Tongue (tissue), 2 donors: ENCODE data around the gene EFCAB8. TPM values are rescaled to one million over a fixed set of nuclear protein-coding genes. Genes with fewer than 3 reads are reported as not detected.

Experiments
- DNase-seq: peaks from one replicate; pipeline ENCODE4 v3.0.0-alpha.2; 2015
- total RNA-seq: library from RNA; depleted of rRNA; stranded (reverse); fragments of >200 nt; gene quantifications from one replicate; pipeline ENCODE4 v1.2.3, GENCODE V29; 2014

The EFCAB8 gene, protein sequence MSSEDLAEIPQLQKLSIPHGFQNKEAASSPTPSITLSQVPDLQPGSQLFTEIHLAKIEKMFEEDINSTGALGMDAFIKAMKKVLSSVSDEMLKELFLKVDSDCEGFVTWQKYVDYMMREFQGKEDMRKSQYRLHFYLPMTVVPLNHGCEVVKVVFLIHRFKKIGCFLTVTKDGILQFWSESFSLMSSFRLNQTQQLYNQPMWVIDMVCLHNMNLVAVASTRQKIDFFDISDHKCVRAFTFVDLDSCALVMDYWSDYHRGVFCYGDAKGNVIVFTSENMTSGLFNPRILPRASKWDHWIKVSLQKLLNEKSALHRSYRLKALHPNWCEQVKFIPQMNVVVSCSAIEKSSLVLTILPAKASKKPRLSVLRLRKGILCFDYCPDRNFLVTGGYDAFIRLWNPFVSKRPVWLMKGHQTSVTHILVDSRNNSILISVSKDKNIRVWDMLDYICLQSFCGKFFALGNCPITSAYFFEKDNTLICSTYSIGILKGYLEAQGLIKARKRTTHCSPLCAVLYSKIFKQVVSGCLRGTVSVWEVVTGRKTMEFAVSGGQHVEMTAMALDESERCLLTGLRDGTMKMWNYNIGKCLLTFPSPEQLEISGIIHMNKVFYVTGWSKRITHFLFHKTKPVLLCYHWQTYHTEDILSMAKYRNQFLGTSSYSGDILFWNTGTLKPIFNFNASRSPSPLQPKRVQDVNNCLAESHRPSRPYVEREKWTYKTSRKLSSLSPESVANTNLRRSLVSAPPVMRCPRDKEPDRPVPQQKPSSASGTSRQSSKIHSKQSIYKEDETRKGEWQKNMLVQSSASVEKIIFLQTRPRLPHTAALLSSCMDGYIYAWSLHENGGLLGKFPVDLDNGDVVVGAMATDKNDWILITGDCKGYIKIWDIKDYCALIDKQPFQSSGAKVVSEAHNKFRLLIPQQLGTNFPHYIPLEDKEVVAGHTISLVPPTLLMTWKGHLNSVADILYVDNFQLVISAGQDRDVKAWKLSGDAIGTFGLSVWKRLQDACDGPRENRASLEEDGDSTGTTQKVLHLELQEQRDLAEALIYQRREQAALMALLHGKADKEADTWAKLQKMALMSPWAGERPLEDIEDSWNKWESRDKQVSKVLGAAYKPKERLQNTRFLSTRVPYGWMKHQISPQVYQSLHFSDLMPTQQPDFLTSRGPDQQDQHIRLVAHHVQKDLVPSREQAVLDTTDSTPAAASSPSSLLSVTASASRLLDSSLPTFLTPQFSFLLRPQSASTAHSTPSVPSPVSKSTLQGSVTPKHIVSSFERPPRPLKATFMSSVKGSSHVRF
- 2.3 TPM for total RNA-seq

DNA sequence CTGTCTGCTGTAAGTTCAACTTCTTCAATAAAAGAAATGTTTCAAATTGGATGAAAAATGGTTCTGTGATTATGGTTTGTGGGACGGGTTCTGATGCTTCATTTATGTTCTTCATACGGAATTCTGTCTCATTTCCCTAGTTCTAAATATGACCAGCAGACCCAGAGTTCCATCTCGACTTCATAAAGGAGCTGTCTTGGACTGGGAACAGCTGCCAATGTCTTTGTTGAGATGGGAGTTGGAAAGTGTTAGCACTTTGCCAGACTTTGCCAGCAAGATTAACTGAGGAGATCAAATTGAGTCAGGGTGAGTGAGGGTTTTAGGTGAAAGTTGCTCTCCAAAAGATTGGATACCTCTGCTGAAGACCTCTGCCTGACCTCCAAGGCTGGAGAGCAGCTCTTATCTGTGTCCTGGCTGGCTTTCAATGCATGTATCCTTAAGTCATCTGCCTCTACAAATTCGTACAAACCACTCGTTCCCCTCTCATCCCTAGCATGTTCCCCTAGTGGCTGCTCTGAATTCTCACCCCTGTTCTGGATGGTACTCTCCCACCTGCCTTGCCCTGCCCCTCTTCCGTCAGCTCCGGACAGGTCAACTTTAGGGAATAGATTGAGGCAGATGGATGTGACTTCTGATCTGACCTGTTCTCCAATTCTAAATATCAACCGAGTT is at the start of gene EFCAB8:
Gene EFCAB8 (plus strand): TSS at position 223 of the 672 bp plus-strand sequence. CDS start 4,870 bp downstream, outside the sequence.
- DNase-seq, result peak; percentile 18

DNA sequence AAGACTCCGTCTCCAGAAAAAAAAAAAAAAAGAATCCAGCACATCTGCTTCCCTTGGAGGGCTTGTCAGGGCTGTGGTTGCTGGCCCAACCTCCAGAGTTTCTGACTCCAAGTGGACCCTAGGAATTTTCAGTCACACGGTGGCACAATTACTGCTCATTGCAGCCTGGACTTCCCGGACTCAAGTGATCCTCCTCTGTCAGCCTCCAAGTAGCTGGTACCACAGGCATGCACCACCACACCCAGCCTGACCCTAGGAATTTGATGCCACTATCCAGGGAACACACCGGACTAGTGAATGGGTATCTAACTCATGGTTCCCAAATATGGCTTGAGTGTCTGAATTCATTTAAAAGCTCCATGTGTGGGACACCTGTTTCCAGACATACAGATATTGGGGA is 48.8 kb upstream of the EFCAB8 start:
- no peak for DNase-seq

DNA sequence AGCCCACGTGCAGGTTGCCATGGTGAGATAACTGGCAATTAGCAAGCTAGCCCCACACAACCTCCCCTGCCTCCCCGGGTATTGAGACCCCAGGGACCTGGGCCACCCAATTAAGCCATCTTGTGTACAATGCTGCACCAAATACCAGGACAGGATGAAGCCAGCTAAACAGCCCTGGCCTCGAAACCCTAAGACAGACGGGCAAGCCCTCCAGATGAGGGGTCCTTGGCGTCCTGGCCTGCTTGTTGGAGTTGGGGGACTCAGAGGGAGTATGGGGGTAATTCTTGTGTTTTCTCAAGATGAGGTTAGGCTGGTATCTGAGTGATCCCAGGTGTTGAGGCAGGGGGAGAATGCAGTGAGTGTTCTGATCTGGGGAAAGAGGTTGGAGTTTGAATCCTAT is 47.8 kb upstream of the EFCAB8 start:
- no peak for DNase-seq

DNA sequence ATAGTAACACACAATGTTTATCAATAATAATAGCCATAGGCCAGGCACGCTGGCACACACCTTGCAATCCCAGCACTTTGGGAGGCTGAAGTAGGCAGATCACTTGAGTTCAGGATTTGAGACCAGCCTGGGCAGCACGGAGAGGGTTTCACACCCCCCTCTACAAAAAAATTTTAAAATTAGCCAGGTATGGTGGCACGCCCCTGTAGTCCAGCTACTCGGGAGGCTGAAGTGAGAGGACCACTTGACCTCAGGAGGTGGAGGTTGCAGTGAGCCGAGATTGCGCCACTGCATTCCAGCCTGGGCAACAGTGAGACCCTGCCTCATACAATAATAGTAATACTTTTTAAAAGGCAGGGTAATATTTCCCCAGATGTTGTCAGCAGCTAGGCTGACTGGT is 46.8 kb upstream of the EFCAB8 start:
- no peak for DNase-seq

DNA sequence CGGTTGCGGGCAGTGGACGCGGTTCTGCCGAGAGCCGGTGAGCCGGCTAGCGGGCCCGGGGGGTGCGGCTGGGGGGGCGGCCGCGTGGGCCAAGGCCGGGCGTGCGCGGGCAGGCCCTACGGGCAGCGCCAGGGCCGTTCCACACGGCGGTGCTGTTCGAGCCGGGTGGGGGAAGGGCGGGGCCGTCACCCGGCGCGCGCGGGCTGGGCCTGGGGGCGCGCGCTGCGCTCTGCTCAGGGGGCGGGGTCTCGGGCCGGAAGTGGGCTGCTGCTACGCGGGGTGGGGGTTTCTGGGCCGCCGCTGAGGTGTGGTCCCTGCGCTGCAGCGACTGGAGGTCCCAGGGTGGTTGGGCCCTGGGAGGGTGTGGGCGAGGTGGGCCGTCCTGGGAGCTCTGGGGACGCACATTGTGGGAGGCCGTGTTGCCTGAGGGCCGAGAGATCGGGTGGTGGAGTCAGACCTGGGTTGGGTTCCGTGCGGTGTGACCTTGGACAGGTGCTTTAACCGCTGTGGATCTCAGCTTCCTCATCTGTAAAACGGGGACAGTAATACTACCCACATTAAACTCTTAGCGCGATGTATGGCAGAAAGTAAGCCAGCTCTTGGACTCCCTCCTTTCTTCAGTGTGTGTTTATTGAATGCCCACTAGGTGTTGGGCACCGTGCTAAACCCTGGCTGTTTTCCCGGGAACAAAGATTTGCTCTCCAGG is 38.6 kb upstream of the EFCAB8 start:
- peak; percentile 91 for DNase-seq

DNA sequence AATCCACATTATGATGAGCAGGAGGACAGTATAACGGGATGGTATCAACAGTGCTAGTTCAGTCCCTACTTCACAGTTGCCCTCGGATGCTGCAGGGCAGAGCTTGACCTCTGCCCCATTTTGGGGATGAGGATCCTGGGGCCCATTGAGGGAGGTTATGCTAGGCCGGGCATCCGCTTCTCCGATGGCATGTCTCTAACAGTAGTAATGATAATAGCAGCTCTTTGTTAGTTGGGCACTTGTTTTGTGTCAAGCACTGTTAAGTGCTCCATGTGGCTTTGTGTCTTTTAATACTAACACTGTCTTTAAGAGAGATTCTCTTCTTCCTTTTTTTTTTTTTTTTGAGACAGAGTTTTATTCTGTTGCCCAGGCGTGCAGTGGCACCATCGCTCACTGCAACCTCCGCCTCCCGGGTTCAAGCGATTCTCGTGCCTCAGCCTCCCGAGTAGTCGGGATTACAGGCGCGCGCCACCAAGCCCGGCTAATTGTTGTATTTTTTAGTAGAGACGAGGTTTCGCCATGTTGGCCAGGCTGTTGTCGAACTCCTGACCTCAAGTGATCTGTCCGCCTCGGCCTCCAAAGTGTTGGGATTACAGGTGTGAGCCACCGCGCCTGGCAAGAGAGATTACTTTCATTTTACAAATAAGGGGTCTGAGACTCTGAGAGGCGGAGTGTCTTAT is 37.9 kb upstream of the EFCAB8 start:
- DNase-seq, result no peak

DNA sequence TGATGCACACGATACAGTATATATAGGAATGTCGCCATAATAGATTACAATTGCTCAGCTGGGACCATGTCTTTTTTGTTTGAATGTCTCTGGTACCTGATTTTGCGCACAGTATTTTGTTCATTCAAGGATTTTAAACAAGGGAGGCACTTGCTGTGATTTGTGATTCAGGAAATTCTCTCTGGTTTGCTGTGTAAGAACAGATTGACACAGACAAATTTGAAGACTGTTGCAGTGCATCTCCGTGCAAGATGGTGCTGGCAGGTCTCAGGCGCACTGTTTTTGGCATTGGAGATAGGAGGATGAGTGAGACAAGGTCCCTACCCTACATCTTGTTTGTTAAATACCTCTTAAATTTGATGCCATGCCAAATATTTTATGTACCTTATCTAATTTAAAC is 36.5 kb upstream of the EFCAB8 start:
- DNase-seq, result no peak

DNA sequence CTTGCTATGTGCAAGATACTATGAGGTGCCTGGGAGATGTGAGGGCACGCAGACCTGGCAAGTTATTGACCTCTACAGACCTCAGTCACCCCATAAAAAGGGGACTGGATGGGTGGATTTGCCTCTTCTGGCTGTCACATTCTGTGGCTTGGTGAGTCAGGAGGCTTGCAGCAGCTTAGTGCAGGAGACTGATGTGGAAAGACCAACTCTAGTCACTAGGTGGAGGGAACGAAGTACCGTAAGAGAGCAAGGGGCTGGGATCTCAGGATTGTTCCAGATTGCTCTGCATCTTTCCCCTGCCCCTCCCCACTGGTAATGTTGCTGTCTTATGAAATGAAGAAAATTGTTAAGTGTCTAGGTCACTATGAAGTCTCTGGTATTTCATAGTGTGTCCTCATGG is 35.6 kb upstream of the EFCAB8 start:
- DNase-seq, result no peak

DNA sequence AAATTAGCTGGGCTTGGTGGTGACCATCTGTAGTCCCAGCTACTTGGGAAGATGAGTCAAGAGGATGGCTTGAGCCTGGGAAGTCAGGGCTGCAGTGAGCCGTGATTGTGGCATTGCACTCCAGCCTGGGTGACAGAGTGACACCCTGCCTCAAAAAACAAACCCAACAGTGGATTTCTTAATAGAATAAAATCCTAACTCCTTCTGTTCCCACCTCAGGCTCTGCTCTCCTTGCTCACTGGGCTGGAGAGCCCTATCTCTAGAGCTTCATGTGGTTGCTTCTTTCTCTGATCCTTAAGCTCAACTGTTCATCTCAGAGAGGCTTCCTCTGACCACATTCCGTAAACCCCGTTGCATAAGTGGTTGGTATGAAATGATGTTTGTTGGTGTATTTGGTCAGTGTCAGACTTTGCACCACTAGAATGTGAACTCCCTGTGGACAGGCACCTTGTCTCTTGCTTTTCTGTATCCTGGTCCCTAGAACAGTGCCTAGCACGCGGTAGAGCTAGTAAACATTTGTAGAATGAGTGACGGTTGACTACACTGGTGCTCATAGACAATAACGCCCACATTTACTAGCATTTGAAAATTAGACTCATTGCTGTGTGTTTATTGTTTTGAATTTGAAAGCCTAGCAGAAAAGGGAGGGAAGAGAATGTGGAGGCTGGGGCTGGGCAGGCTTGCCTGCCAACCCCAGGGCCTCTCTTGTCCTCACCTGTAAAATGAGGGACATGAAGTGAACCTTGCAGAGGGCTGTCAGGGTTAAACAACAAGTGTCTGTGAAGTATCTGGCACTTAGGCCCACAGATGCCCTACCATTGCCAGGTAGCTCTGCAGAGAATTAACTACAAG is 34.8 kb upstream of the EFCAB8 start:
- DNase-seq, result no peak

DNA sequence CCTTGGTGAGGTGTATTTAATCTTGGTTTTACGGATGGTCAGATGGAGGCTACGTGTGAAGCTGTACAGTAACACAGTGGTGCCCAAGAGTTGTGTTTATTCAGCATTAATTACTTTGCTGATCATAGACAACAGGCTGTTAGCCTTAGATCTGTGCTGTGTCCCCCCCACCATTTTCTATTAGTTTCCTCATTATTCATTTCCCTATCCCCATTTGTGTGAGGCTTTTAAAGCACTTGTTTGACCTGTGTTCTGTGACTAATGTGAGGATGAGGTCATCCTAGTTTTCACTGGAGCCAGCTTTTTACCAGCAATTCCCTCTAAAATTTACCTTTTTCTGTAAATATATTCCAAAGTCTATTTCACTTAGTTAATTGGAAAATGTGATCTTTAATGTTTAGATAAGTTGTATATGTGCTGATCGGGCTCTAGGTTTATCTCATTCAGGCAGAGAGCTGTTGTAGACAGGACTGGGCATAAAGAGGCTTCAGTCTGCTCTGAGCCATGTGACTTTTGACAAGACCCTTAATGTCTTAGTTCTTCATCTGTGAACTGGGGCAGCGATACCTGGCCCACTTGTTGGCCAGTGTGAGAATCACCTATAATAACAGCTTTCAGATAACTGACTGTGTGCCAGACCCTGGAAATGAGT is 30.6 kb upstream of the EFCAB8 start:
- no peak for DNase-seq

DNA sequence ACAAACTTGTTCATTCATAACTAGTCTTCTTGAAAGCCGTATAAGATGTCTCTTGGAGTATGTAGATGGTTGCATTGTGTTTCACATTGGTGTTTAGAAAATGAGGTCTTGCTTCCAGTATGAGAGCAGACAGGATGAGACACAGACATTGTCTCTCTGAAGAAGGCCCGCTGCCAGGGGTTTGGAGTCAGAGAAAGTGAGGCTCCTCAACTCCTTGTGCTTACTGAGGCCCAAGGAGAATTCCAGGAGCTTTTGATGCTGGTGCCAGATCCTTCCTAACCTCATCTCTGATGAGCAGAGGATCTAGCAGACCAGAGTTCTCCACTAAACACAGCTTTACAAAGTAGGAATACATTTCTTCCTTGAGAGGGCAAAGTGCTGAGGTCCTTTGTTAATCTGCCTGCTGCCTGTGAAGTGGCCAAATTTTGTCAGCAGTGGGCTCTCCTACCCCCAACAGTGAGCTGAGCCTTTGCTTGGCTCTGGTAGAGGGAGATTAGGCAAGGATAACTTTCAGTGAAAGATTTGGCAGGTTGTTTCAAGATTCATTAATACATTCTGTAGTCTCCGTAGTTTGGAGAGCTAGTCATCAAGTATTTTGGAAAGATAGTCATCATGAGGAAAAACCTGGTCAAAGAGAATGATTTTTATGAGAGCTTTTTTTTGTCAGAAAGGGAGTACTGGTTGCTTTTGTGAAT is 29.3 kb upstream of the EFCAB8 start:
- peak; percentile 57 for DNase-seq

DNA sequence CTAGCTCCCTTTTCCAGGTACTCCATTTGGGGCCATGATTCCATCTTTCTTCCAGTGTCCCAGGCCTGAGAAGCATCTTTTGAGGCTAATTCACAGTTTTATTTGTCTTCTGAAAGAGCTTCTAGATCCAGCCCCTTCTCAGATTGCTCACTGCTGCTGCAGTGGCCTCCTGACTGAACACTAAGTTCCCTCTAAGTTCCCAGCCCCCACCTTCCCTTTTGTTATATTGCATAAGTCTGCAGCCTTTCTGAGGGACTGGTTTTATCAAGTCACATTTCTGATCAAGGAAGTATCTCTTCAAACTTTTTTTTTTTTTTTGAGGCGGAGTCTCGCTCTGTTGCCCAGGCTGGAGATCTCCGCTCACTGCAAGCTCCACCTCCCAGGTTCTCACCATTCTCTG is 28.3 kb upstream of the EFCAB8 start:
- no peak for DNase-seq

DNA sequence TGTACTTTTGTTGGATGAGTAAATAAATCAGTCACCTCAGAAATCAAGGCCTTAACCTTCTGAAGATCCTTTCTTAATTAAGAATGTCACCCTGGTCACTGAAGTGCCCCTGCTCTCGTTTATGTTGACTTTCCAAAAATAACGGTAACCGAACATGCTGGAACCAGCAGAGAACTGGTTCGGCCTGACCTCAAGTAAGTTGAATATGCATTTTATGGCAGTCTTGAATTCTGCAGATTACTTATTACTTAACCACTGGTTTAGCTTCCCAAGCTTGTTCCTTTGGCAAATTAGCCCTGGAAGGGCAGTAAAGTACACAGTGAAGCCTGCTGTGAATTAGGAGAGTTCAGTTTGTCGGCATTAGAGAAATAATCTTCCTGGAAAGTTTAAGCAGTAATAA is 26.7 kb upstream of the EFCAB8 start:
- no peak for DNase-seq

DNA sequence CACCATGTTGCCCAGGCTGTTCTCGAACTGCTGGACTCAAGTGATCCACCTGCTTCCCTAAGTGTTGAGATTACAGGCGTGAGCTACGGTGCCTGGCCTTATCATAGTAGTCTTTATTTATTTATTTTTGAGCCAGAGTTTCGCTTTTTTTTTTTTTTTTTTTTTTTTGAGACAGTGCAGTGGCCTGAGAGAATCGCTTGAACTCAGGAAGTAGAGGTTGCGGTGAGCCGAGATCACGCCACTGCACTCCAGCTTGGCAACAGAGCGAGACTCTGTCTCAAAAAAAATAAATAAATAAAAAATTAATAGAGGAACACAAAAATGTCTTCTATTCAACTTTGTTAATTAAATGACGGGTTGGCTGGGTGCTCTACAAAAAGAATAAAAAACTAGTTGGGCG is 26.1 kb upstream of the EFCAB8 start:
- DNase-seq, result no peak

DNA sequence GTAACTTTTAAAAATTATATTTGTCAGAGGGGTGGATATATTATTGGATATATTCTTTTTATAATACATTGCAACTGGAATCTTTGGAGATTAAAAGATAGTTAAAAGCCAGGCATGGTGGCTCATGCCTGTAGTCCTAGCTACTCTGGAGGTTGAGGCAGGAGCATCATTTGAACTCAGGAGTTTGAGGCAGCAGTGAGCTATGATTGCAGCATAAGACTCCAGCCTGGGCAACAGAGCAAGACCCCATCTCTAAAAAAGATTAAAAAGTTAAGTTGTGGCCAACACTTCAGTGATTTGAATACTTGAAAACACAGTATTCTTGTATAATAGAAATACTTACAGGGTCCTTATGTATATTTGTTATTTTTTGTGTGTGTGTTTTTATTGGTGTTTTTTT is 23.8 kb upstream of the EFCAB8 start:
- DNase-seq, result no peak

DNA sequence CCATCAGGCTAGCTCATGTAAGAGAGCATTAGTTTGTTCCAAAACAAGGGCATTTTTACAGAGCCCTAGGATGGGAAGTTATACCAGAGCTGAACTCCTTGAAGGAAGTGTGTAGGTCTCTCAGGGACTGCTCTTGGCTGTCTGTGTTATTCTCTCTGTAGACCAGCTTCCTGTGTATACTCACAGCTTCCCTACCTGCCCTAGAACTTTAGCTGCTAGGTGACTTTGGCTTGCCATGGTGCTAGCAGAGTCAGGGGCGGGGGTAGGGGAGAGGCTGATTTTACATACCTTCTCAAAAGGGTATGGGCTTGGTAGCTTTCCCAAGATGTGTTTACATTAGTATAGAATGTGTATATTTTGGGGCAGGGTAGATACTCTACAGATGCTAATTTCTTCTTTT is 21.6 kb upstream of the EFCAB8 start:
- DNase-seq, result no peak

DNA sequence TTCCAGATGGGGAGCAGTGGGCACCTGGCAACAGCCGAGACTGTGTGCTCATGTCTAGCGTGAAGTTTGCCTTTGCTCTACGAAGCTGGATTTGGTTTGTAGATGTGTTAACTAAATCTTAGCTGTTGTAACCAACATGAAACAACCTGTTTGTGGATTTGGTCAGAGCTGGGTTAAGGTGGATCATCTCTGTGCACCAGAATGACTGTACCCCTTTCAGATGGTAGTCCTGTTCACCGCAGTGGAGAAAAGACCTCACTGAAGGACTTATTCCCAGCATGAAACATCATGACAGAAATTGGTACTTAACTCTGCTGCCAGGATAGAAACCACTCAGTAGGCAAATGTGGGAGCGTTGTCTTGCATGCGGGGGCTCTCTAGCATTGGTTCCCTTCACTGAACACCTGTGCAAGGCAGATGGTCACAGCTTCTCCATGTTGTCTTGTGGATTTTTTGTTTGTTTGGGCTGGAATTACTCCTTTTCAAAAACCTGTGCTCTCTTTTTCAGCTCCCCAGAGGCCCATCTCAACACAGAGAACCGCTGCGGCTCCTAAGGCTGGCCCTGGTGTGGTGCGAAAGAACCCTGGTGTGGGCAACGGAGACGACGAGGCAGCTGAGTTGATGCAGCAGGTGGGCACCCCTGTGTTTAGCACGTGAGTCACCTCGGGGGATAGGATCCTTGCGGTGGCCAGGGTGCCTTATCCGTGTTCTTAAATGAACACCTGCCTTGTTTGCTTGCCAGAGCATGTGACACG is 19.3 kb upstream of the EFCAB8 start:
- DNase-seq, result no peak

DNA sequence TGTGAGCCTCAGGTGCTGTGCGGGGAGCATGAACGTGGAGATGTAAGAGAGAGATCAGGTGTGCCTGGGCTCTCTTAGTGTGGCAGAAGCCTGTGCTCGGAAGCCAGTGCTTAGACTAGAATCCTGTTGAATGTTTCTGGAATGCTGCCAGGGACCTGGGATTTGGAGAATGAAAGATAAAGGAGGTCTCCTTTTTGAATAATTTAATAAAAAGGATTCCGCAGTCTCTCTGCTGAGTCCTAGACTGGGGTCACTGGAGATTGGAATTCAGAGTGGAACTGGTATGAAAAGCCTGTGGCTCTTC is 18.8 kb upstream of the EFCAB8 start:
- DNase-seq, result no peak
